ENCODE measurements around the gene C5.

Gene C5

GRCh38 chr9:120925535-120926396 lies 124.3 kb downstream of the C5 start:
- no peak for DNase-seq (ENCODE audit: low spot score)

GRCh38 chr9:120924698-120925534 lies 125.2 kb downstream of the C5 start:
- no peak for DNase-seq (ENCODE audit: low spot score)

DNA sequence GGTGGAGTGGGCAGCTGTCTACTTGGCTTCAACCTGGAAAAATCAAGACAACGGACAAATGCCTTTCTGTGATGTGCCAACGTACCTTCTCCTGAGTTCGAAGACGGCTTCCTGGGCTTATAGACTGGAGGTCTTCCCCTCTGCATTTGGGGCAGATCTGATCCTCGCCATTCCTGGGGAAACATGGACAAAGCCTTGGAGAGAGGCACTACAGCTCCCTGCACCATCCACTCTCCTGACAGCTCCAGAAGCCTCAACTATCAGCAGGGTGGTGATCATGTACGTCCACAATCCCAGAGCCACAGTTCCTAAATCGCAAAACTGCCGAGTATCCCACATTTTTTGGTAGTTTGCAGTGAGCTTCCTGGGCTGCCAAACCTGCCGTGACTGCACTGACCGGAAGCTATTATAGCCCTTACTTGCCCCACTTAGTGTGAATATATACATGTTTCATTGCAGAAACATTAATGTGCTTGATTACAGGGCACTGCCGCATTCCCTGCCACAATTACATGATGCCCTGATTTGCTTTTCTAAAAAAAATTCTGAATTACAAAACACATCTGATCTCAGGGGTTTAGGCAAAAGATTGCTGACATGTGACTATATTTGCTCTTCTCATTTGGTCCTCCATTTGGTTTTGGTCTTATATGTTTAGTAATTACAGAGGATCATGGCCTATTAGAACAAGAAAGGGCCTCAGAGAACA lies 126.3 kb downstream of the C5 start:
- DNase-seq (ENCODE audit: low spot score): no peak

DNA sequence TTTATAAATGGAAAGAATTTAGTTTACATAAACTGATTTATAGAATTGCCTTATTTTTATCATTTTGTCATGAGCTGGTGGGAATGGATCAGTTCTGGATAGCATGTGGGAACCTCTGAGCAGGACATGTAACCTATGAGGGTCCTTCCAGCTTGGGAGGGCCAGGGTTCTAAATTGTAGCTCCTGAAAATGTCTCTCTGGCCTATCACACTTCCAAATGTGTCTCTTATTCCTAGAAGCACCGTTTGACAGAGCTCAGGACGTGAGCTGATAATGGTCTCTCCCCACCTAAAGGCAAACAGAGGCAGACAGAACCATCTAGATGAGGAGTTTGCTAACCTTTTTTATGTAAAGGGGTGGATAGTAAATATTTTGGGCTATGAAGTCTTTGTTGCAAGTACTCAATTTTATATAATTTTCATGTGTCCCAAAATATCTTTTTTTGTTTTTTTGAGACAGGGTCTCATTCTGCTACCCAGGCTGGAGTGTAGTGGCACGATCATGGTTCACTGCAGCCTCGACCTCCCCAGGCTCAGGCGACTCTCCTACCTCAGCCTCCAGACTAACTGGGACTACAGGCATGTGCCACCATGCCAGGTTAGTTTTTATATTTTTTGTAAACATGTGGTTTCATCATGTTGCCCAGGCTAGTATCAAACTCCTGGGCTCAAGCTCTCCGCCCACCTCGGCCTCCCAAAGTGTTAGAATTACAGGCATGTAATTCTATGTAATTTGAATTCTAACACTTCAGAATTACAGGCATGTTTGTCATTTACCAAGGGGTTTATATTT lies 127.5 kb downstream of the C5 start:
- no peak for DNase-seq (ENCODE audit: low spot score)

GRCh38 chr9:120921661-120922181 lies 128.4 kb downstream of the C5 start:
- peak; percentile 43 for DNase-seq (ENCODE audit: low spot score)

GRCh38 chr9:120920806-120921178 lies 129.3 kb downstream of the C5 start:
- DNase-seq (ENCODE audit: low spot score): no peak

DNA sequence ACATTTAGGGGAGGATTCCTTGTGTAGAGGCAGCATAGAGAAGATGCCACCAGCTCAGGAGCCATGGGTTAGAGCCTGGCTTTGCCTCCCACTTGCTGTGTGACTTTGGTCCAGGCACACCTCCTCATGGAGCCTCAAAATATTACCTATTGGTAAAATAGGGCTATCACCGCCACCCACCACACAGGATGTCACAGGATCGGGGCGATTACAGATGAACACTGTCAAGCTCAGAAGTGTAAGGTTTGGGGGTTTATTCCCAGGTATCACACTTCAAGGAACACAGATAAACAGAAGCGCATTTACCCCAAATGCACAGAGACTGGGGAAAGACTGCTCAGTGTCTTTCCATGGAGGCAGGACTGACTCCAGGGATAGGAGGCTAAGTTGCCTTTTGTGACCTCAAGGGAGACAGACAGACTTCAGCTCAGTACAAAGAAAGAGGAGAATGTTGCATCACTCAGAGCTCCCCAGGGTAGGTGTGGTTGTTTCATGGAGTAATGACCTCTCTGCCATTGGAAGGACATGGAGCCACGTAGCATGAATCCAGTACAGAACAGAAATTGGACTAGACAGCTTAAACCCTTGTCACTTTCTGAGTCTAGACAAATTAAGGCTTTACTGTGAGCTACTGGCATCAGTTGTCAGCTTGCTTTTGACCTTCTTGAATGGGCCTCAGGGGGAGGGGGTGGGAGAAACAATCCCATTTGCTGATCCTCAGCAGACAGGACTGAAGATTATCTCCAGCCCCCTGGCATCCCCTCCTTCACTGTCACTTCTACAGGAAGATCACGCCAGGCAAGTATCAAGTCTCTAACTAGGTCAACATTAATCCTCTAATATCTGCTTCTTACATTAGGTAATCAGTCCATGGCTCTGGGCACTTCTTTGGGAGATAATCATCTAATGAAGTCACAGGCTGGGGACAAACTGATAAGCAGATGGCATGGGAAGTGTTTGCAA lies 130.0 kb downstream of the C5 start:
- no peak for DNase-seq (ENCODE audit: low spot score)

DNA sequence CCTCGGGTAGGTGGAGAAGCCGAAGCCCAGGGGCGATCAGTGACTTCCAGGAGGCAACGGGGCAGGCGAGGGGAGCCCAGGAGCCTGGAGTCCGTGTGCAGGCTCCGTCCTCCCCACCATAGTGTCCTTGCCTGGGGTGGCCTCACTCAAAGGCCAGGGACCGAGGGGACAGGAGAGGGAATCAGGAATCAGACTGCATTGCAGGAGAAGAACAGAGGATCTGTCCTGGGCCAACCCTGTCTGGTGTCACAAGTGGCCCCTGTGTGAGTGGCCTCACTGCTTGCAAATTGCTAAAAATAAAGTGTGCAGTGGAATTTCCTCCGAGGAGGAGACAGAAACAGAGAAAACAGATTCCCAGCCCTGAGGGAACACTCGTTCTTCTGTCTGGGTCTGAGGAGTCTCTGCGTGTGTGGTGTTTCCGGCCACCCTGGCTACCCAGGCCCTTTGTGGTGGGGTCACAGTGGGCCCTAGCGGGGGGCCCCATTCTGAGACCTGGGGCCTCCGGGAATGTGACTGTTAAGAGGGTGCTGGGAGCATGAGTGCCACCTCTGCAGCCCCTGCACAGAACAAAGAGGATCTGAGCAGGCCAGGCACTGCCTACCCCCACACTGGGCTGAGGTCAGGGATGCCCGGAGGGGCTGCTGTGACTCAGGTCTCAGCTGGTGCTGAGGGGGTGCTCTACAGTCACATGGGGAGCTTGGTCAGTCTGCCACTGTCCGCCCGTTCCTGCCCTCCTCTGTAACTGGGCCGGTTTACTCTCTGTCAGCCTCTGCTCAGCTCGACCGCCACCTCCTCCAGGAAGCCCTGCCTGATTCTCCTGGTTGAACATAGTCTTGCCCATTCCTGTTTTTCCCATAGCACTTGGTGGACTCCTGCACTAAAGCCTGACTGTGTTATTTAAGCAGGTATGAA lies 130.9 kb downstream of the C5 start:
- no peak for DNase-seq (ENCODE audit: low spot score)

DNA sequence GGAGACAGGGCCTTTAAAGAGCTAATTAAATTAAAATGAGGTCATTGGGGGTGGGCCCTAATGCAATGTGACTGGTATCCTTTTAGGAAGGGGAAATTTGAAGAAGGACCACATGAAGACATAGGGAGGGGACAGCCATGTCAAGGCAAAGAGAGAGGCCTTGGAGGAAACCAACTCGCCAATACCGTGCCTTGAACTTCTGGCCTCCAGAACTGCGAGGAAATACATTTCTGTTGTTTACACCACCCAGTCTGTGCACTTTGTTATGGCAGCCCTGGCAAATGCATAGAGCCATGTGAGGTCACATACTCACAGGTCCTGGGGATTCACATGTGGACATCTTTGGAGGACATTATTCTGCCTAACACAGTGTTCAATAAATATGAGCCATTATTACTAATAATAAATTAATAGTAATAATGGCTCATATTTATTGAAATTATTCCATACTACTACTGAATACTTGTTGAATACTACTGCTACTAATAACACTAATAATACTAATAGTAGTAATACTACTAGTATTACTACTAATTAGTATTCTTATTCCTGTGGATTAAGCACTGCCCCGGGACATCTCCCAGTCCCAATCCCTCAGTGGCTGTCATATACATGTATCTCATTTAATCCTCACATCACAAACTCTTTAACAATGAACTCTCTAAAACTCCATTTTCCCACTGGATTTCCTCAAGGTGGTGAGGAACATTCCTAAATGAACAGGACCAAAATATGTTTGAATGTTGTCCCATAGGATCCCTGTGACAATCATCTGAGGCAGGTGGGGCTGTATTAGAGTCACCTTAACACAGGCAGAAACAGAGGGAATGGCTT lies 131.9 kb downstream of the C5 start:
- no peak for DNase-seq (ENCODE audit: low spot score)

DNA sequence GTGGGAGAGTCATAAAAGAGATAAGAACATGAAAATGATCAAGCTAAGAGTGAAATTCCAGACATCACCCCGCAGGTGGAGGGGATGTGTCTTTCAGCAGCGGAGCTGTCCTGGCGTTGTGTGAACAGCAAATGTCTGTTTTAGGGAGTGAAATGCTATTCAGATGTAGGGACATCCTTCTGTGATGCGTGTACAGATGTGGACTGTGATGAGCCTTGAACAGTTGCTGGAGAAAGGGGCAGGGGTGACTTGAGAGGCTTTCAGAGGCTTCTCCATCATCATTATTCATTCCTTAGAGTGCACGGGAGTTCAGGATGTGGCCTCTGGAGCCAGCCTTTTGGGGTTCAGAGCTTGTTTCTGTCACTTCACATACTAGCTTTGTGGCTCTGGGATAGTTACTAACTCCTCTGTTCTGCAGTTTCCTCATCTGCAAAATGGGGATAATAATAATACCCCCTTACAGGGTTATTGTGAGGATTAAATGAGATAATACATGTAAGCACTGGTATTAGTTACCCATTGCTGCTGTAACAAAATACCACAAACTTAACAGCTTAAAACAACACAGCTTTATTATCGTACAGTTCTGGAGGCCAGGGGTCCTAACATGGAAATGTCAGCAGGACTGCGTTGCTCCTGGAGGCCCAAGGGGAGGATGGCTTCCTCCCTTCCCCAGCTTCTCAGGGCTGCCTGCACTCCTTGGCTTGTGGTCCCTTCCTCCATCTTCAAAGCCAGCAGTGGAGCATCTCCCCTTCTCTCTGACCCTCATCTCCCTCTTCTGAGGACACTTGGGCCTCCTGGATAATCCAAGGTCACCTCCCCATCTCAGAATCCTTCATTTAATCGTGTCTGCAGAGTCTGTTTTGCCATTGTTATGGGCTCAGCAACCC lies 132.8 kb downstream of the C5 start:
- no peak for DNase-seq (ENCODE audit: low spot score)

DNA sequence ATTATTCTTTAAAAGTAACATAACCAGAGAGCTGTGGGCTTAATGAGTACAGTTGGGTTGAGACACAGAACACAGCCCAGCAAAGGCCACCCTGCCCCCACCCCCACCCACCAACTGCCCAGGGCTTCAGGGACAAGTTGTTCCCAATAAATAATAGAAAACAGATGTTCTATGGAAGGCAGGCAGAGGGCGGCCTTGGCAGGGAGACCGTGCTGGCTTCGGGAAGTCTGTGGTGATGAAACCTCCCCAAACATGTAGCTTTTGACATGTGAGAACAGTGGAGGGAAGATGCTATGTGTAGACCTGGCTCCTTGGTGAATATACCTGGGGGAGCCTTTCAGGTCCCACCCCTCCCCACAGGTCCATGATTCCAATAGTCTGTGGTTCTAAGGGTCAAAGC lies 133.5 kb downstream of the C5 start:
- DNase-seq (ENCODE audit: low spot score): peak; percentile 45

- no peak for DNase-seq (ENCODE audit: low spot score)
Measured at GRCh38 chr9:120915854-120916470, 134.1 kb downstream of the C5 start.

DNA sequence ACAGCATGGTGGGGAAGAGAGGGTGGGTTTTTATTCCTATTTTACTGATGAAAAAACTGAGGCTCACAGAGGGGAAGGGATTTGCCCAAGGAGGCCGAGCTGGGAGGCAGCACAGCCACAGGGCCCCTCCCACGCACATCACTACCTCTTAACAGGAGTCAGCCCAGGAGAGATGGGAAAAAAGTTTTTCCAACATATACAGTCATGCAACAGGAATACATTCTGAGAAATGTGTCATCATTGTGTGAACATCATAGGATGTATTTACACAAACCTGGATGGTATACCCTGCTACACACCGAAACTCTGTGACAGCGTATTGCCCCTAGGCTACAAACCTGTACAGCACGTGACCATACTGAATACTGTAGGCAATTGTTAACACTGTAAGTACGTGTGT lies 135.1 kb downstream of the C5 start:
- DNase-seq (ENCODE audit: low spot score): no peak

- DNase-seq (ENCODE audit: low spot score): no peak
Measured at GRCh38 chr9:120914396-120914795, 135.7 kb downstream of the C5 start.

DNA sequence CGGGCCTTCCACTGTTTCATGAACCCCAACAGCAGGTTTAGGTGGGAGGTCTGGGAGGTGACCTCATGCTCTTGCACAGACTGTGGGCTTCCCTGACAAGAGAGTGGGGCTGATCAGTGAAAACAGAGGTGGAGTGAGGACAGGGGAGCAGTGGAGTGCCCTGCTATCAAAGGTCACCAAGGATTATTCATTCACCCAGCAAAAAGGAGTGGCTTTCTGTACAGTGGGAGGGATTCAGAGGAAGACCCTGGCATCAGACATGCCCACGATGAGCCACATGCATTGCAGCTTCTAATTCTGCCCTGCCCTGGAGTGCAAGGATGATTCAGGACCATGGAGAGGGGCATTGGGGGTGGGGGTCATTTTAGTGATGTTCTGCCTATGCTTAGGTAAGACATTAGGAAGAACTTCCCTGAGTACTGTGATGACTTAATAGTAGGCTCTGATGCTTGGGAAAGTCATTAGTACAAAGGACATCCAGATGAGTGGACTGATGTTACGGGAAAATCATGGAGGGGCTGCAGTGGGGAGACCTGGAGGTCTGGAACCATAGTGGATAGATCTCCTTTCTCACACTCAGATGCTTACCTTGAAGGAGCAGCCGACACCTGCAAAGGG lies 136.3 kb downstream of the C5 start:
- DNase-seq (ENCODE audit: low spot score): no peak

Measured in SK-N-DZ (cell line).